Fibroblast of lung (primary cell): ENCODE results near the gene GRAPL. TPM values are rescaled to one million over a fixed set of nuclear protein-coding genes. Genes with fewer than 3 reads are reported as not detected.
"Not testable (repeated sequence)": the region's sequence is repeated elsewhere in the genome, so short reads cannot be mapped to it uniquely, and the experiment has no call there.

Experiments
- DNase-seq, 2 donors: peaks; one replicate each; pipeline versions ENCODE4 v3.0.0 to v3.0.0-alpha.2; 2010; ENCODE audit warnings: low read depth in 2 of 2
- H2AFZ ChIP-seq: 2 replicates; pipeline ENCODE4 v1.5.1; 2012; ENCODE audit warnings: low read length, control low read depth, inconsistent platforms
- H3K27ac ChIP-seq: 2 replicates; pipeline ENCODE4 v1.5.1; 2011; ENCODE audit warnings: low read length, control low read depth; ENCODE audit not compliant: insufficient read depth
- H3K27me3 ChIP-seq: 2 replicates; pipeline ENCODE4 v1.5.1; 2011; ENCODE audit warnings: mild to moderate bottlenecking, low read length; ENCODE audit not compliant: control insufficient read depth, insufficient read depth
- H3K36me3 ChIP-seq: 2 replicates; pipeline ENCODE4 v1.5.1; 2011; ENCODE audit warnings: low read length; ENCODE audit not compliant: control insufficient read depth, insufficient read depth
- H3K4me1 ChIP-seq: 2 replicates; pipeline ENCODE4 v1.5.1; 2011; ENCODE audit warnings: low read length; ENCODE audit not compliant: control insufficient read depth, insufficient read depth; ENCODE audit errors: extremely low read depth
- H3K4me2 ChIP-seq: 2 replicates; pipeline ENCODE4 v1.5.1; 2011; ENCODE audit warnings: low read length, control low read depth; ENCODE audit not compliant: insufficient read depth; ENCODE audit errors: extremely low read depth
- H3K4me3 ChIP-seq, 4 experiments: fragments of 200-600 bp in 1 of 4; sonication (generic) in 1 of 4; replicated peaks in 1 of 4; 2 replicates each; pipeline ENCODE4 v1.5.1; 2011 to 2016; ENCODE audit warnings: low read length in 4 of 4, low read depth in 3 of 4, mild to moderate bottlenecking in 3 of 4, control low read depth in 2 of 4, inconsistent platforms in 1 of 4, mixed read lengths in 1 of 4; ENCODE audit not compliant: insufficient read depth in 1 of 4; ENCODE audit errors: control extremely low read depth in 1 of 4
- H3K79me2 ChIP-seq: 2 replicates; pipeline ENCODE4 v1.5.1; 2012; ENCODE audit warnings: mild to moderate bottlenecking, low read length, inconsistent platforms; ENCODE audit not compliant: control insufficient read depth, insufficient read depth
- H3K9ac ChIP-seq: 2 replicates; pipeline ENCODE4 v1.5.1; 2011; ENCODE audit warnings: mild to moderate bottlenecking, low read length, control low read depth; ENCODE audit not compliant: insufficient read depth
- H3K9me3 ChIP-seq: 2 replicates; pipeline ENCODE4 v1.5.1; 2012; ENCODE audit warnings: low read depth, low read length; ENCODE audit not compliant: control insufficient read depth, insufficient read depth
- H4K20me1 ChIP-seq: 2 replicates; pipeline ENCODE4 v1.5.1; 2011; ENCODE audit warnings: low read length; ENCODE audit not compliant: control insufficient read depth, insufficient read depth; ENCODE audit errors: extremely low read depth
- polyA plus RNA-seq, 2 donors: library from polyadenylated mRNA; depleted of rRNA in 1 of 2; stranded (reverse) in 1 of 2; unstranded in 1 of 2; fragments of >200 nt; gene quantifications; 2 replicates each; pipeline ENCODE4 v1.2.1, GENCODE V29; 2011 to 2012; ENCODE audit warnings: missing spikeins in 1 of 2
- total RNA-seq: library from RNA; depleted of rRNA; stranded (reverse); fragments of >200 nt; gene quantifications from 2 replicates; pipeline ENCODE4 v1.2.1, GENCODE V29; 2014

GRAPL gene
- total and polyA plus RNA-seq, 2 donors (not counting 1 experiment from before 2014, with no cell fraction given), result 0.17 TPM; not detected in 1

DNA sequence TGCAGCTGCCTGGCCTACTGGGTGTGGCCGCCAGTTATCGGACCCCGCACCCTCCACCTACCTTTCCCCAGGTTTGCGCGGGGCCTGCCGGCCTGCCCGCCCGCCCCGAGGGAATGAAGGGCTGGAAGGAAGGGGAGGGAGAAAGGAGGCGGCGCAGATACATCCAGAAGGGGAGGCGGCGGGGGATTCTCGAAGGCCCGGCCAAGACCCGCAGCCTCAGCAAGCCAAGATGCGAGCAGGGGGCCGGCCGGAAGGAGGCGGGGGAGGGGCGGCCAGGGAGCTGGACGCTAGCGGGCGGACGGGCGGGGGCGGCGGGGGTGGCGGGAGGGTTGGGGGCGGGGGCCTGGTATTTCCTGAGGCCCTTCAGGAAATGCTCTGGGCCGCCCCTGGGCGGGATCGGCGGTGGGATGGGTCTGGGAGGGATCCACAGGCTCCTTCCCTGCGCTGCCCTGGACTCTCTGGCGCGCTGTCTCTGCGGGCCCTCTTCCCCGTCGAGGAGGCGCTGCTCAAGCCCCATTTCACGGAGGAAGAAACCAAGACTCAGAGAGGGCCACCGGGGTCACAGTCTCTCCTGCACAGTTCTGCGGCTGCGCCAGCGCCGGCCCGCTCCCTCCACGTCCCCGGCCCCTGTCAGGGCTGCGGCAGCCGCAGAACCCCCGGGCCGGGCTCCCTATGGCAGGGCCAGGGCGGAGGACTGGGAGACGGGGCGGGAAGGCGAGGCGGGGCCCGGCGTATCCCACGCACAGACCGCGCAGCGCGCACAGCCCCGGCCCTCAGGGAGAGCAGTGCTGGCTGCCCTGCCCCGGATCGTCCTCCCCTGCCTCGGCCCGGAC, 35.2 kb downstream of the GRAPL start:
- H4K20me1 ChIP-seq, H3K4me3 ChIP-seq, H3K9ac ChIP-seq, H2AFZ ChIP-seq, H3K4me1 ChIP-seq, H3K79me2 ChIP-seq, H3K9me3 ChIP-seq, H3K4me2 ChIP-seq, H3K27me3 ChIP-seq, H3K27ac ChIP-seq, DNase-seq, H3K36me3 ChIP-seq: not testable (repeated sequence)

DNA sequence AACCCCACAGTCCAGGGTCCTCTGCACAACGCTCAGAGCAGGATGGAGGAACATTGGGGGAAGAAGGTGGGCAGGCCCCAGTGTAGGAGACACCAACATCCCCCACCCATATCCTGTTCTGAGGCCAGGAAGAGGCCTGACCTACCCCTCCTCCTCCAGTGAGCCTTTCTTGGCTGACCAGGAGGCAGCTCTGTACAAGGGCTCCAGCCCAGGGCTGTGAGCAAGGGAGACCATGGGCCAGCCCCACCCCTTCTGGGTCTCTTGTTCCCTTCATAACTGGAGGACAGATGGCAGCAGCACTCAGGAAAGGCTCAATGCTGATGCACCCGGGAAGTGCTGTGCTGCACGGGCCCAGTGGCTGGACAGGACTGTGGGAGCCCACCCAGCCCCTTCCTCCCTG, 47.0 kb downstream of the GRAPL start:
- not testable (repeated sequence) for H2AFZ ChIP-seq, H3K27ac ChIP-seq, H3K27me3 ChIP-seq, DNase-seq, H3K4me3 ChIP-seq, H3K4me2 ChIP-seq, H4K20me1 ChIP-seq, H3K9ac ChIP-seq, H3K36me3 ChIP-seq, H3K9me3 ChIP-seq, H3K79me2 ChIP-seq, H3K4me1 ChIP-seq

DNA sequence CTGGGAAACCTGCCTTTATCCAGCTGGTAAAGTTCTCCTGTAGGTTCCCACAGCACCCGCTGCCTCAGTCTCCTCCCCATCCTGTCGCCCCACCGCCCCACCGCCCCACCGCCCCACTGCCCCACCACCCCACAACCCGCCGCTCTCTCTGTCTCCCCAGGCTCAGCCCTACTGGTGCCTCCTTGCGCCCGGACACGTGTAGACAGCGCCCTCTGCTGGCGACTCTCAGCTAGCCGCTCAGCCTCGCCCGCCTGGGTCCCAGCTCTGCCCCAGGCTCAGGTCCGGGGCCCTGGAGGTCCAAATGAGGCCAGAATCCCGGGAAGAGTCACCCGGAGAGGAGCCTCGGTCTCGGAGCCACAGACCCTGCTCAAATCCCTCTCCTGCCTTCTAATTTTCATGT, 48.0 kb downstream of the GRAPL start:
- not testable (repeated sequence) for H3K9me3 ChIP-seq, H3K9ac ChIP-seq, DNase-seq, H3K27me3 ChIP-seq, H3K4me3 ChIP-seq, H3K79me2 ChIP-seq, H3K27ac ChIP-seq, H3K36me3 ChIP-seq, H2AFZ ChIP-seq, H3K4me1 ChIP-seq, H3K4me2 ChIP-seq, H4K20me1 ChIP-seq

DNA sequence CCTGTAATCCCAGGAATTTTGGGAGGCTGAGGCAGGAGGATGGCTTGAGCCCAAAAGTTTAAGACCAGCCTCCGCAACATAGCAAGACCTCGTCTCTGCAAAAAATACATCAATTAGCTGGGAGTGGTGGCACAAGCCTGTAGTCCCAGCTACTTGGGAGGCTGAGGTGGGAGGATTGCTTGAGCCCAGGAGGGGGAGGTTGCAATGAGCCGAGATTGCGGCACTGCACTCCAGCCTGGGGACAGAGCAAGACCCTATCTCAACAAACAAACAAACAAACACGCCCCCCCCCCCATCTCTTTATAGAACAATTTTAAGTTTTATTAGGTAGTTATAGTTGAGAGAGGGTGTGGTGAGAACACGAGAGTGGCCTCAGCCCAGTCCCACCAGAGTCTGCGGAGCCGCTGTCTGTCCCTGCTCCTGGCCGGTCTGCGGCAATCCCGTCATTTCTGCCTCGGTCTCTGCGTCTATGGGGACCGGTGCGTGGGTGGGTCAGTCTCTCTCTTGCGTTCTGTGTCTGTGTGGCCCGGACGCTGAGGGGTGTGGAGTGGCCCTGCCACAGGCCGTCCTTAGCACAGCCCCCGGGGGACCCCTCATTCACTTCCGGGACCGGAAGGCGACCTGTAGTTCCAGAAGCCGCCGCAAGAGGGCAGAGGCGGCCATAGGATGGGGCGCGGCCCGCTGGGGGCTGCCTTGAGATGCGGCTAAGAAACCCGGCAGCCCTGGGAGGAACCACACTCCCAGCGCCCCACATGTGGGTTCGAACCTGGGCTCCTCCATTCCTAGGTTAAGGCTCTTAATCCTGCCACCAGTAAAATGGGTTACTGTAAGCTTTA, 53.9 kb downstream of the GRAPL start:
- not testable (repeated sequence) for H3K4me1 ChIP-seq, H3K9me3 ChIP-seq, H3K4me3 ChIP-seq, H3K4me2 ChIP-seq, H3K36me3 ChIP-seq, DNase-seq, H3K79me2 ChIP-seq, H3K27me3 ChIP-seq, H4K20me1 ChIP-seq, H3K9ac ChIP-seq, H2AFZ ChIP-seq, H3K27ac ChIP-seq

DNA sequence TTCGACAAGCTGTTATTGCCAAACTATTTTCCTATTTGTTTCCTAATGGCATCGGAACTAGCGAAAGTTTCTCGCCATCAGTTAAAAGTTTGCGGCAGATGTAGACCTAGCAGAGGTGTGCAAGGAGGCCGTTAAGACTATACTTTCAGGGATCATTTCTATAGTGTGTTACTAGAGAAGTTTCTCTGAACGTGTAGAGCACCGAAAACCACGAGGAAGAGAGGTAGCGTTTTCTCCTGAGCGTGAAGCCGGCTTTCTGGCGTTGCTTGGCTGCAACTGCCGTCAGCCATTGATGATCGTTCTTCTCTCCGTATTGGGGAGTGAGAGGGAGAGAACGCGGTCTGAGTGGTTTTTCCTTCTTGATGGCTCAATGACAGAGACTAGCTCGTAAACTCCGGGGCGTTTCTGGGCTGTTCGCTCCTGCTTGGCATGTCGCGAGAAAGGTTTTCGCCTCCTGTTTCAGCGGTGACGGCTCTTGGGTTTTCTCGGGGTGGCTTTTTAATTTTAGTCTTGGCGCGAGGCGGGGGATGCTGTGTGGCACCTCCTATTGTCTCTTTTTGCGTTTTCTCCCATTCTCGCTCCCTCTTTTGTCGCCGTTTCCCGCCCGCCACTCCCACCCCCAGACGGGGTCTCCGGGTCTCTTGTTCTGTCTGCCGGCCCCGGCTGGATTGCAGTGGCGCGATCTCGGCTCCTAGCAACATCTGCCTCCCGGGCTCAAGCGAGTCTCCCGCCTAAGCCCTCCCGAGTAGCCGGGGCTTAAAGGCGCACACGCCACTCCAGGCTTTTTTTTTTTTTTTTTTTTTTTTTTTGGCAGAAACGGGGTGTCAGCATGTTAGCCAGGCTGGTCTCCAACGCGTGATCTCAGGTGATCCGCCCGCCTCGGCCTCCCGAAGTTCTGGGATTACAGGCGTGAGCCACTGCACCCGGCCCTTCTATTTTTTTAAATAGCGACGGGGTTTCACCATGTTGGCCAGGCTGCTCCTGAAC, 60.8 kb downstream of the GRAPL start:
- H3K36me3 ChIP-seq, H3K27me3 ChIP-seq, H3K4me1 ChIP-seq, DNase-seq, H4K20me1 ChIP-seq, H2AFZ ChIP-seq, H3K4me3 ChIP-seq, H3K4me2 ChIP-seq, H3K9ac ChIP-seq, H3K79me2 ChIP-seq, H3K9me3 ChIP-seq, H3K27ac ChIP-seq: not testable (repeated sequence)

DNA sequence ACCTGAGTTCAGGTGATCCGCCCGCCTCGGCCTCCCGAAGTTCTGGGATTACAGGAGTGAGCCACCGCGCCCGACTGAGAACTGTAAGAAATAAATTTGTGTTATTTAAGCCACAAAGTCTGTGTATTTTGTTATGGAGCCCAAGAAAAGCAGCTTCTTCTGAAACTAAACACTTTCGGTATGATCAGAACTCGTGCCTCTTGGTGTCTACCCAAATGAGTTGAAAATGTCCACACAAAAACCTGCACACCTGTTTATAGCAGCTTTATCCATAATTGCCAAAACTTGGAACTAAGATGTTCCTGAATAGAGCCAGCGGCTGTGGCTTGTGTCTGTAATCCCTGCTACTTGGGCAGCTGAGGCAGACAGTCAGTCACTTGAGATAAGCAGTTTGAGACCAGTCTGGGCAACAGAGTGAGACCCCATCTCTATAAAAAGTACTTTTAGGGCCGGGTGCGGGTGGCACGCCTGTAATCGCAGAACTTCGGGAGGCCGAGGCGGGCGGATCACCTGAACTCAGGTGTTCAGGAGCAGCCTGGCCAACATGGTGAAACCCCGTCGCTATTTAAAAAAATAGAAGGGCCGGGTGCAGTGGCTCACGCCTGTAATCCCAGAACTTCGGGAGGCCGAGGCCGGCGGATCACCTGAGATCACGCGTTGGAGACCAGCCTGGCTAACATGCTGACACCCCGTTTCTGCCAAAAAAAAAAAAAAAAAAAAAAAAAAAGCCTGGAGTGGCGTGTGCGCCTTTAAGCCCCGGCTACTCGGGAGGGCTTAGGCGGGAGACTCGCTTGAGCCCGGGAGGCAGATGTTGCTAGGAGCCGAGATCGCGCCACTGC, 61.7 kb downstream of the GRAPL start:
- H3K9ac ChIP-seq, H3K27ac ChIP-seq, H3K4me3 ChIP-seq, H3K79me2 ChIP-seq, H3K27me3 ChIP-seq, H3K36me3 ChIP-seq, DNase-seq, H3K9me3 ChIP-seq, H4K20me1 ChIP-seq, H3K4me2 ChIP-seq, H2AFZ ChIP-seq, H3K4me1 ChIP-seq: not testable (repeated sequence)
